HepG2 (cell line): ENCODE measurements around the gene SUMO1. TPM values are rescaled to one million over a fixed set of nuclear protein-coding genes. Genes with fewer than 3 reads are reported as not detected.

Source experiments
- ARNT2 ChIP-seq: sonication (generic); formaldehyde crosslinking; IDR thresholded peaks from 2 replicates; pipeline ENCODE4 v1.8.0; 2022; ENCODE audit warnings: mild to moderate bottlenecking, low read depth, missing genetic modification reagents, moderate library complexity
- DNMT1 ChIP-seq: sonication (generic); formaldehyde crosslinking; IDR thresholded peaks from 2 replicates; pipeline ENCODE4 v1.5.1; 2020; ENCODE audit warnings: mild to moderate bottlenecking, missing genetic modification reagents
- ERF ChIP-seq: IDR thresholded peaks from 2 replicates; pipeline ENCODE4 v1.6.1; 2018; ENCODE audit warnings: missing biosample characterization, missing genetic modification reagents
- SMYD3 ChIP-seq: sonication (generic); formaldehyde crosslinking; IDR thresholded peaks from 2 replicates; pipeline ENCODE4 v1.8.1; 2023; ENCODE audit warnings: mild to moderate bottlenecking, missing genetic modification reagents
- ZNF282 ChIP-seq: fragments of 450-650 bp; IDR thresholded peaks from 2 replicates; pipeline ENCODE4 v1.6.1; 2018; ENCODE audit not compliant: partially characterized antibody
- polyA plus RNA-seq, 8 experiments: library from polyadenylated mRNA; depleted of rRNA in 3 of 8; stranded (reverse) in 7 of 8; unstranded in 1 of 8; fragments of >200 nt; fragmentation: Illumina TruSeq in 4 of 8; extraction: Trizol in 4 of 8; gene quantifications; 2 replicates each; pipeline versions ENCODE4 v1.2.1 to v1.2.3, GENCODE V29; 2011 to 2016; ENCODE audit warnings: low read depth in 4 of 8, missing spikeins in 1 of 8, mixed read lengths in 1 of 8; ENCODE audit not compliant: insufficient read depth in 1 of 8
- total RNA-seq, 5 experiments: library from RNA; depleted of rRNA; stranded (reverse); fragments of >200 nt; fragmentation: Illumina TruSeq; extraction: Trizol; gene quantifications; 2 replicates each; pipeline ENCODE4 v1.2.3, GENCODE V29; 2016; ENCODE audit warnings: low read depth in 1 of 5
- TF ChIP-seq, protein P1 (sequence below): sonication (generic); formaldehyde crosslinking; IDR thresholded peaks from 2 replicates; pipeline ENCODE4 v1.5.0; 2020; ENCODE audit warnings: mild to moderate bottlenecking, missing genetic modification reagents, borderline replicate concordance
- TF ChIP-seq, protein P2 (sequence below), 2 experiments: fragments of 450-650 bp in 1 of 2; sonication (generic) in 1 of 2; formaldehyde crosslinking in 1 of 2; IDR thresholded peaks; 2 replicates each; pipeline versions ENCODE4 v1.6.1 to v1.8.0; 2016 to 2022; ENCODE audit warnings: antibody characterized with exemption in 1 of 2, mild to moderate bottlenecking in 1 of 2, missing genetic modification reagents in 1 of 2
- TF ChIP-seq, protein P3 (sequence below): sonication (generic); formaldehyde crosslinking; IDR thresholded peaks from 2 replicates; pipeline ENCODE4 v1.4.0; 2020; ENCODE audit warnings: missing genetic modification reagents
- TF ChIP-seq, protein P4 (sequence below): sonication (generic); formaldehyde crosslinking; IDR thresholded peaks from 2 replicates; pipeline ENCODE4 v1.4.0; 2020; ENCODE audit warnings: mild to moderate bottlenecking, missing genetic modification reagents

The SUMO1 gene
- total and polyA plus RNA-seq, 2 of the 13 experiments (the other 11 are each of a cell fraction or from before 2014, with no cell fraction given): 101 to 173 TPM

DNA sequence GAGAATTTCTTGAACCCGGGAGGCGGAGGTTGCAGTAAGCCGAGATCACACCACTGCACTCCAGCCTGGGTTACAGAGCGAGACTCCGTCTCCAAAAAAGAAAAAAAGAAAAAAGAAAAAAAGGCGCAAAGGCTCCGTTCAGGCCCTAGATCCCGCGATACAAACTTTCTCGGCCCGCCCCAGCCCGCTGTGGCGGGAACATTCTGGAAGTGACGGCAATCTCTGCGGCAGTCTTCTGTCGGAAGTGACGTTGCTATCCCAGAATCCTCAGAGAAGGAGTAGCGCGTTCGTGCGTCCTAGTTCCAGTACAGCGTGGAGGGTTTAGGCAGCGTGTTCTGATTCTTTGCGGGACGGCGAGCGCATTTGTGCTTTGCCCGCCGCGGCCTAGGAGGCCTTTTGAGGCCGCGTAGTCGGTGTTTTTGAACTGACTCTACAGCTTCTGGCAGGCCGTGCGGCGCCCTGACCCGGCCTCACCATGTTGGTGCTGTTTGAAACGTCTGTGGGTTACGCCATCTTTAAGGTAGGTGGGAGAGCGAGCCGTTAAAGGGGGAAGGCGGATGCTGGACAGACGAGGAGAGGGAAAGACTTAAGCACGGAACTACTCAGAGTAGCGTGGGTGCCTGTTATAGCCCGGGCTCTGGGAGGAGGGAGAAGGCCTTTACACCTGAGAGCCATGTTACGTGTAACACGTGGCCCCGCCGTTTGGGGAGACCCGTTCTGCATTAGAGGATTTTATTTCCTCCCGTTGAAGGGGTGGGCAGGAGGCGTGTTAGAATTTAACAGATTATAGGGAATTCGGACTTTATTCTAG, 27.3 kb upstream of the SUMO1 start, which contains the start of gene NOP58 (continued):
- TF ChIP-seq, protein P1, sequence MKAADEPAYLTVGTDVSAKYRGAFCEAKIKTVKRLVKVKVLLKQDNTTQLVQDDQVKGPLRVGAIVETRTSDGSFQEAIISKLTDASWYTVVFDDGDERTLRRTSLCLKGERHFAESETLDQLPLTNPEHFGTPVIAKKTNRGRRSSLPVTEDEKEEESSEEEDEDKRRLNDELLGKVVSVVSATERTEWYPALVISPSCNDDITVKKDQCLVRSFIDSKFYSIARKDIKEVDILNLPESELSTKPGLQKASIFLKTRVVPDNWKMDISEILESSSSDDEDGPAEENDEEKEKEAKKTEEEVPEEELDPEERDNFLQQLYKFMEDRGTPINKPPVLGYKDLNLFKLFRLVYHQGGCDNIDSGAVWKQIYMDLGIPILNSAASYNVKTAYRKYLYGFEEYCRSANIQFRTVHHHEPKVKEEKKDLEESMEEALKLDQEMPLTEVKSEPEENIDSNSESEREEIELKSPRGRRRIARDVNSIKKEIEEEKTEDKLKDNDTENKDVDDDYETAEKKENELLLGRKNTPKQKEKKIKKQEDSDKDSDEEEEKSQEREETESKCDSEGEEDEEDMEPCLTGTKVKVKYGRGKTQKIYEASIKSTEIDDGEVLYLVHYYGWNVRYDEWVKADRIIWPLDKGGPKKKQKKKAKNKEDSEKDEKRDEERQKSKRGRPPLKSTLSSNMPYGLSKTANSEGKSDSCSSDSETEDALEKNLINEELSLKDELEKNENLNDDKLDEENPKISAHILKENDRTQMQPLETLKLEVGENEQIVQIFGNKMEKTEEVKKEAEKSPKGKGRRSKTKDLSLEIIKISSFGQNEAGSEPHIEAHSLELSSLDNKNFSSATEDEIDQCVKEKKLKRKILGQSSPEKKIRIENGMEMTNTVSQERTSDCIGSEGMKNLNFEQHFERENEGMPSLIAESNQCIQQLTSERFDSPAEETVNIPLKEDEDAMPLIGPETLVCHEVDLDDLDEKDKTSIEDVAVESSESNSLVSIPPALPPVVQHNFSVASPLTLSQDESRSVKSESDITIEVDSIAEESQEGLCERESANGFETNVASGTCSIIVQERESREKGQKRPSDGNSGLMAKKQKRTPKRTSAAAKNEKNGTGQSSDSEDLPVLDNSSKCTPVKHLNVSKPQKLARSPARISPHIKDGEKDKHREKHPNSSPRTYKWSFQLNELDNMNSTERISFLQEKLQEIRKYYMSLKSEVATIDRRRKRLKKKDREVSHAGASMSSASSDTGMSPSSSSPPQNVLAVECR (CRISPR knock-in tag): peak; percentile 97
- TF ChIP-seq, protein P2, sequence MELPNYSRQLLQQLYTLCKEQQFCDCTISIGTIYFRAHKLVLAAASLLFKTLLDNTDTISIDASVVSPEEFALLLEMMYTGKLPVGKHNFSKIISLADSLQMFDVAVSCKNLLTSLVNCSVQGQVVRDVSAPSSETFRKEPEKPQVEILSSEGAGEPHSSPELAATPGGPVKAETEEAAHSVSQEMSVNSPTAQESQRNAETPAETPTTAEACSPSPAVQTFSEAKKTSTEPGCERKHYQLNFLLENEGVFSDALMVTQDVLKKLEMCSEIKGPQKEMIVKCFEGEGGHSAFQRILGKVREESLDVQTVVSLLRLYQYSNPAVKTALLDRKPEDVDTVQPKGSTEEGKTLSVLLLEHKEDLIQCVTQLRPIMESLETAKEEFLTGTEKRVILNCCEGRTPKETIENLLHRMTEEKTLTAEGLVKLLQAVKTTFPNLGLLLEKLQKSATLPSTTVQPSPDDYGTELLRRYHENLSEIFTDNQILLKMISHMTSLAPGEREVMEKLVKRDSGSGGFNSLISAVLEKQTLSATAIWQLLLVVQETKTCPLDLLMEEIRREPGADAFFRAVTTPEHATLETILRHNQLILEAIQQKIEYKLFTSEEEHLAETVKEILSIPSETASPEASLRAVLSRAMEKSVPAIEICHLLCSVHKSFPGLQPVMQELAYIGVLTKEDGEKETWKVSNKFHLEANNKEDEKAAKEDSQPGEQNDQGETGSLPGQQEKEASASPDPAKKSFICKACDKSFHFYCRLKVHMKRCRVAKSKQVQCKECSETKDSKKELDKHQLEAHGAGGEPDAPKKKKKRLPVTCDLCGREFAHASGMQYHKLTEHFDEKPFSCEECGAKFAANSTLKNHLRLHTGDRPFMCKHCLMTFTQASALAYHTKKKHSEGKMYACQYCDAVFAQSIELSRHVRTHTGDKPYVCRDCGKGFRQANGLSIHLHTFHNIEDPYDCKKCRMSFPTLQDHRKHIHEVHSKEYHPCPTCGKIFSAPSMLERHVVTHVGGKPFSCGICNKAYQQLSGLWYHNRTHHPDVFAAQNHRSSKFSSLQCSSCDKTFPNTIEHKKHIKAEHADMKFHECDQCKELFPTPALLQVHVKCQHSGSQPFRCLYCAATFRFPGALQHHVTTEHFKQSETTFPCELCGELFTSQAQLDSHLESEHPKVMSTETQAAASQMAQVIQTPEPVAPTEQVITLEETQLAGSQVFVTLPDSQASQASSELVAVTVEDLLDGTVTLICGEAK (IDR thresholded peaks at IDR 0.05): peak; percentile 51
- TF ChIP-seq, protein P2 (CRISPR knock-in tag; IDR thresholded peaks at IDR 0.05): peak; percentile 62
- TF ChIP-seq DNMT1 (CRISPR knock-in tag) (peak; percentile 81), ZNF282 (no peak), SMYD3 (CRISPR knock-in tag) (peak; percentile 97), ERF (CRISPR knock-in tag) (peak; percentile 91; the same call in 1 of the 2 replicates), ARNT2 (CRISPR knock-in tag) (peak; percentile 96)
- TF ChIP-seq, protein P3, sequence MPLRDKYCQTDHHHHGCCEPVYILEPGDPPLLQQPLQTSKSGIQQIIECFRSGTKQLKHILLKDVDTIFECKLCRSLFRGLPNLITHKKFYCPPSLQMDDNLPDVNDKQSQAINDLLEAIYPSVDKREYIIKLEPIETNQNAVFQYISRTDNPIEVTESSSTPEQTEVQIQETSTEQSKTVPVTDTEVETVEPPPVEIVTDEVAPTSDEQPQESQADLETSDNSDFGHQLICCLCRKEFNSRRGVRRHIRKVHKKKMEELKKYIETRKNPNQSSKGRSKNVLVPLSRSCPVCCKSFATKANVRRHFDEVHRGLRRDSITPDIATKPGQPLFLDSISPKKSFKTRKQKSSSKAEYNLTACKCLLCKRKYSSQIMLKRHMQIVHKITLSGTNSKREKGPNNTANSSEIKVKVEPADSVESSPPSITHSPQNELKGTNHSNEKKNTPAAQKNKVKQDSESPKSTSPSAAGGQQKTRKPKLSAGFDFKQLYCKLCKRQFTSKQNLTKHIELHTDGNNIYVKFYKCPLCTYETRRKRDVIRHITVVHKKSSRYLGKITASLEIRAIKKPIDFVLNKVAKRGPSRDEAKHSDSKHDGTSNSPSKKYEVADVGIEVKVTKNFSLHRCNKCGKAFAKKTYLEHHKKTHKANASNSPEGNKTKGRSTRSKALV (CRISPR knock-in tag): 0 out of 2 replicates have a peak, but pooled peaks have one; percentile 24
- TF ChIP-seq, protein P4, sequence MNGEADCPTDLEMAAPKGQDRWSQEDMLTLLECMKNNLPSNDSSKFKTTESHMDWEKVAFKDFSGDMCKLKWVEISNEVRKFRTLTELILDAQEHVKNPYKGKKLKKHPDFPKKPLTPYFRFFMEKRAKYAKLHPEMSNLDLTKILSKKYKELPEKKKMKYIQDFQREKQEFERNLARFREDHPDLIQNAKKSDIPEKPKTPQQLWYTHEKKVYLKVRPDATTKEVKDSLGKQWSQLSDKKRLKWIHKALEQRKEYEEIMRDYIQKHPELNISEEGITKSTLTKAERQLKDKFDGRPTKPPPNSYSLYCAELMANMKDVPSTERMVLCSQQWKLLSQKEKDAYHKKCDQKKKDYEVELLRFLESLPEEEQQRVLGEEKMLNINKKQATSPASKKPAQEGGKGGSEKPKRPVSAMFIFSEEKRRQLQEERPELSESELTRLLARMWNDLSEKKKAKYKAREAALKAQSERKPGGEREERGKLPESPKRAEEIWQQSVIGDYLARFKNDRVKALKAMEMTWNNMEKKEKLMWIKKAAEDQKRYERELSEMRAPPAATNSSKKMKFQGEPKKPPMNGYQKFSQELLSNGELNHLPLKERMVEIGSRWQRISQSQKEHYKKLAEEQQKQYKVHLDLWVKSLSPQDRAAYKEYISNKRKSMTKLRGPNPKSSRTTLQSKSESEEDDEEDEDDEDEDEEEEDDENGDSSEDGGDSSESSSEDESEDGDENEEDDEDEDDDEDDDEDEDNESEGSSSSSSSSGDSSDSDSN (CRISPR knock-in tag): peak; percentile 75
